COLO668 (cell line): ENCODE measurements around the gene CYGB.
"Not testable (repeated sequence)": the region's sequence is repeated elsewhere in the genome, so short reads cannot be mapped to it uniquely, and the experiment has no call there.

Source experiments
- DNase-seq: peaks from one replicate; lab custom pipeline; 2025; ENCODE audit not compliant: unreplicated experiment; lab: John Stamatoyannopoulos, UW

CYGB gene

DNA sequence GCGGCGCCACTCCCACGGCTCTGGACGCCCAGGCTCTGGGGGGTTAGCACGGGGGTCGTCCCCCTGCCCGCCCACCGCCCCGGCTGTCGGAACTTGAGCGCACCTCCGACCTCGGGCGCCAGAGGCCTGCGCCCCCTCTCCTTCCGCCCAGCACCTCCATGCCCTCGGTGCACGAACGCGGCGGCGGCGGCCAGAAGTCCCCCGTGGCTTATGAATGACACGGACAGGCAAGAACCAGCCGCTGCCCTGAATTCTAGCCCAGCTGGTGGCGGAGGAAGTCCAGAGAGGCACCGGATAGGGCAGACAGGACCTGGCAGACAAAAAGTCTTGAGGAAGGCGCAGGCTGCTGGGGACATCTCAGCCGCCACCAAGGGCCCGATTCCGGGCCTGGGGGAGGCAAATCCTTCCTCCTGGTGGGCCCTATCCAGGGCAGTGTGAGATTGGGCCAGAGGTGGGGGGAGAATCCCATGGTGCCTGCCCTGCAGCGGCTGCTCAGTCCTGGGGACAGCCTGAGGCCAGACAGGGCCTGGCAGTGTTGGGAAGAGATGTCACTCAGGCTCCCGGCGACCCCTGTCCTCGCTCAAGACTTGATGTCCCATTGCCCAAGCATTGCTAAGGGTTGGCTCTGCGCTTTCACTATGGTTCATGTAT lies 897 bp upstream of the CYGB start:
- DNase-seq, result no peak

DNA sequence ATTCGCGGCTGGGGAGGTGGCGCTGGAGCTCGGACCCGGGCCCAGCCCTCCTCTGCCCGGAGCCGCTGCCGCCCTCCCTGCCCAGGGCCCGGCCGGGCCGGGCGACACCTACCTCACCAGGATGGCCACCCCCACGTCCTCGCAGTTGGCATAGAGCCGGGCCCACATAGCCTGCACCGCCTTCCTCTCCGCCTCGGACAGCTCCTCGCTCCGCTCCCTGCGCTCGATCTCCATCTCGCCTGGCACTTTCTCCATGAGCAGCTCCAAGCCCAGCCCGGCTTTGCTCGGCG lies 276 bp downstream of the CYGB start:
- DNase-seq, result no peak

DNA sequence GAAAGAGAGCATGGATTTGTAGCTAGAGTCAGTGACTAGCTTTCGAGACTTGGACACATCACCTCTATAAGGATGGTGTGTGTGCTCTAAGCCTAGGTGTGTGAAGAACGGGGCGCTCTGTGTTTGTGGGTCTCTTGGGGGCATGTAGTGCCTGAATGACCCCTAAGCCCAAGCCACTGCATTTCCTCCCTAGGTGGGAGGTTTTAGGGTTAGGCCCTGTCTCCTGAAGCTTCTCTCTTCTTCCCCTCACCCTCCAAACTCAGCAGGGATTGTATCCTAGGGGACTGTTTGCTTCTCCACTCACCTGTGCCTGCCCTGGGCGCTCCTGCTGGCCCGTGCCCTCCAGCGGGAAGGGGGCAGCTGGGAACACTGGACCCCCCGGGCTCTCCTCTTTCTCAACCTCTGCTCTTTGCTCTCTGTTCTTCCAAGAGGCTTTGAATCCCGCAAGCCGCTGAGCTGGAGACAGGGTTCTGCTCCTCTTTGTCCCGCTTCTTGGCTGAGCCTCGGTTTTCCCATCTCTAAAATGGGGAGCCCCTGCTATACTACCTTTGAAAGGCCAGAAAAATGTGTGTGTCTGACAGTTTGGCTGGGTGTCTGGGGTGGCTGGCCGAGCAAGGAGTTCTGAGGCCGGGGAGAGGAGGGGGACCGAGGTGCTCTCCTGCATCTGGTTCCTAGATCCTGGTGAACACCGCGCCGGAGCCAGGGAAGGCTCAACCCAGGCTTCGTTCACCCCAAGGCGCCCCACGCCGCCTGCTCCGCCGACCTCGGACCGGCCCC lies 810 bp downstream of the CYGB start:
- no peak for DNase-seq

DNA sequence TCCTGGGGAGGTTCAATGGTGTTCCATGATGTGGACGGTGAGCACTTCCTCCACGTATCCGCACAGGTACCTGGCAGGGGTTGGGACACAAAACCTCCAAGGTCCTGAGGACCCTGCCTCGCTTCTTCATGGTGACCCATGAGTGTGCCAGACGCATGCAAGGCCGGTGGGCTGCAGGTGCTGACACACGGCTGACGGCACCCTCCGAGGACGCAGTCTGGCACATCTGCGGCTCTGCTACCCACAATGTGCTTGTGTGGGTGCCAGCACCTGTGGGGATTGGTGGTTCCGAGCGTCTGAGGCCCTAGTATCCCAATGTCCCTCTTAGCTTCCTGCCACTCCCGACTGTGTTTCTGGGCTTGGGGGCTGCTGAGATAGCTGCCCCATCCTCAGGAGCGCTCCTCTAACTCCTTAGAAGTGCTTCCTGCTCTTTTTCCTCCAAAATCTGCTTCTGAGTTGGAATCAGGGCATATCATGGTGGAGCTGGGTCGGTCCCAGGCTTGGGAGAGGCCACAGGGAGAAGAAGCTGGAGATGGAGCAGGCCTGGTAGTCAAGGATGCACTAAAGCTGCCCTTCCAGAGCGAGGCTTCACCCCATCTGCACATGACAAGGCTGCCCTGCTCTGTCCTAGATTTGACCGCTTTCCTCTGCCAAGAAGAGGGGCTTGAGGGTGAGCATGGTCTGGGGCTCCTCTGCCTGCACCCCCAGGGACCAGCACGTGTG lies 1.6 kb downstream of the CYGB start:
- DNase-seq, result no peak

DNA sequence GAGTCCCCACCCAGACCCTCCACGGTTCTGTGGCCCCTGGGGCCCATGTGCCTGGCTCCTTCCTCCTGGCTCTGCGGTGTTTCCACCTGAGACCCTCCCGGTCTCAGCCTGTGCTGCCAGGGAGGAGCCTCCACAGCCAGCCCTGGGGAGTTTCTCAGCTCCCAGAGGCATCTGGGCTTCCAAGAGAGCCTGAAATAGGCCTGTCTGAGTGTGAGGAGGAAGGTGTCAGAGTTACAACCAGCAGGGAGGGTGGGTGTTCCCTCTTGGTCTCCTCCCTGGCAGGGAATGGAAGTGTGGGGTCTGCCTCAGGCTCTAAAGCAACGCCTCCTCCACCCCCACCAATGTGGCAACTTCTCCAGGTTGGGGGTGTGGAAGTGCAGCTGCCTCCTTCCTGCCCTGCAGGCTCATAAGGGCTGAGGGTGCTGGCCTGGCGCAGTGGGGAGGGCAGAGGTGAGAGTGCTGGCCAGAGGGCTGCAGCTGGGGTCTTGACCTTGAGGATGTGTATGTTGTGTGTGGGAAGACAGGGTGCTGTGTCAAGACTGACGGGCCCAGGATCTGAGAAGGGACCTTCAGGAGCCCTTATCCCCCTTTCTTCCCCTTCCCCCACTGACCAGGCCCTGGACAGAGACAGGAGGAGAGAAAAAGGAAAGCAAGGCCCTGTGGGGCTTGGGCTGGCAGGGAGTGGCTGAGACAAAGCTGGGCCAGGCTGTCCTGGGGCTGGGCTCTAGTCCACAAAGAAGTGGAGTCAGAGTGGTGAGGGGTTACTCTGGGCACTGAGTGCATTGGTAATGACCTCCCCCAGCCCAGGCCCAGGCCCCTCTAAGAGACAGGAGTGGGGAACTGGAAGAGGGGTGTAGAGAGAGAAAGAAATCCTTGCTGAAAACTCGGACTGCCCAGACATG lies 2.4 kb downstream of the CYGB start:
- DNase-seq, result no peak

GRCh38 chr17:76533640-76534359 lies 3.7 kb downstream of the CYGB start:
- not testable (repeated sequence) for DNase-seq

DNA sequence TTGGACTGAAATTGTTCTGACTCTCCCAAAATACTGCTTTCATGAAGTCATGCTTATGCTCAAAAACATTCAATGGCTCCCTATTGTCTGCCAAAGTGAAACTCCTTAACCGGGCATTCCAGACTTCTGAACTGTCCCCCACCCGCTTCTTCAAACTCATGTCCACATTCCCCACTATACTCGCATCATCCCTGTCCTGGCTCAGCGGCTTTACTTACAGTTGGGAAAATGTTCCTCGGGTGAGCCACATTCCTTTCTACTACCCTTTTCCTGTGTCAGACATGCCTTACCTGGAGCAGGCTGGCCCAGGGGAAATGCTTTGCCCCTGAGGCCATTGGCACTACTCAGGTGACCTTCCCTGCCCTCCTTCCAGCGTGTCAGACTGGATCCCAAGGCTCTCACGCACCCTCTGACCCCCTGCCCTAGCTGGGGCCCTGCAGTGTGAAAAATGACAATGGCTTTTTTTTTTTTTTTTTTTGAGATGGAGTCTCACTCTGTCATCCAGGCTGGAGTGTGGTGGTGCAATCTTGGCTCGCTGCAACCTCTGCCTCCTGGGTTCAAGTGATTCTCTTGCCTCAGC lies 5.3 kb downstream of the CYGB start:
- DNase-seq, result no peak

- DNase-seq, result no peak
Measured at GRCh38 chr17:76531486-76532038, 5.9 kb downstream of the CYGB start.

GRCh38 chr17:76530811-76531485 lies 6.6 kb downstream of the CYGB start:
- DNase-seq, result no peak

- DNase-seq, result no peak
Measured at GRCh38 chr17:76530095-76530723, 7.3 kb downstream of the CYGB start.

GRCh38 chr17:76529224-76530094 lies 8.1 kb downstream of the CYGB start:
- DNase-seq, result no peak

DNA sequence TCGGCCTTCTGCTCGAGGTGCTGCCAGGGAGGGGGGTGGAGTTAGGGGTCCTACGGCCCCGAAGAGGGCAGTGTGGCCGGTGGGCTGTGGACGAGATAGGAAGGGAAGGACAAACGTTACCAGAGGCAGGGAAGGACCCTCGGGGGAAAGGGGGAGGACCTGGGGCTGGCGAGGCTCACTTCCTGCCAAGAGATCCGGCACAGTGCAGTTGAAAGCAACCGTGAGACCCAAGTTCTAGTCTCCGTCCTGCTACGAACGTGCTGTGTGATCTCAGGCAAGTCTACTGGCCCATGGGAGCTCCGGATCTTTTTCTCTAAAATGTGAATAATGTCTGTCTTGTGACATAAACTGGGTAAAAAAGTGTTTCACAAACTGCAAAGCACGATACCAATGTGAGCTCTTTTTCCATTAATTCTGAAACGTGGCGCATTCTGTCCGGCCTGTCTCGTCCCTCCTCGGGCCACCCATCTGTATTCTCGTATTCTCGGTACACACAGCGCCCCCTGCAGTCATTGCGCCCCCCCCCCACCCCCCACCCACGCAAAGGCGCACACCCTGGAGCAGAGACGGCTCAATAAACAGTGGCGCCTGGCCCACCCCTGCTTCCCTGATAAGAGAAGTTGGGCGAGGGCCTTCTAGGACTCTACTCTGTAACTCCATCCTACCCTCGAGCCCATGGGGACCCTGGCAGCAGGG lies 8.8 kb downstream of the CYGB start:
- no peak for DNase-seq

GRCh38 chr17:76528156-76528527 lies 9.4 kb downstream of the CYGB start:
- no peak for DNase-seq

DNA sequence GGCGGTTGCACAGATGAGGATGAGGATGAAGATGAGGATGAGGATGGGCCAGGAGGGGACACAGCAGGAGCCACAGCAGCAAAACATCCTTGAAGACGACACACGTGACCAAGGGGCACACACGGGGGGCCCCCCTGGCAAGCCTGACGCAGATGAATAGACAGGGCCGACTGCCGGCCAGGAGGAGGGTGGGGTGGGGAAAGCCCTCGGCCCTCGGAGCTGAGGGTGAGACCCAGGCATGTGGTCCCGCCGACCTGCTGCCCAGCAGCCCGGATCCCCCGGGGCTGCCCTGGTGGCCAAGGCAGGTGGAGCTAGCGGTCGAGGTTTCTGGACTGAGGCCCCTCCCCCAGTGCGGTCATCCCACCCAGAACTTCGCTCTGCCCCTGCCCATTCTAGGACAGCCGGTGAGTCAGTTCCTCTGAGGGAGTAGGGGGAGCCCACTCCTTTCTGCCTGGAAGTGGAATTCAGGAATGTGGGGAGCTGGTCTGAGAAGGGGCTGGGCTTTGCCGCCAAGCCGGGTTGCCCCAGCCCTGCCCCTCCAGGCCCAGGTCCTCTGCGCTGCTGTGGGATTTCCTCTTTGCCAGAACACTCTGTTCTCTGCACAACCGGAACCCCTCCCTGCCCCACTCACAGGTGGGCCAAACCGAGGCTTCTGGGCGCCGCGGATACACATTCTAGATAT lies 9.9 kb downstream of the CYGB start:
- no peak for DNase-seq

- DNase-seq, result not testable (repeated sequence)
Measured at GRCh38 chr17:76527016-76527415, 10.5 kb downstream of the CYGB start.

GRCh38 chr17:76525513-76525833 lies 12.0 kb downstream of the CYGB start:
- DNase-seq, result not testable (repeated sequence)
